WTC11 (cell line): ENCODE results near the gene LHFPL4.

Experiments used
- CREB1 ChIP-seq: sonication (generic); formaldehyde crosslinking; IDR thresholded peaks from 2 replicates; pipeline ENCODE4 v1.8.0; 2023; ENCODE audit warnings: mild to moderate bottlenecking, missing genetic modification reagents
- CTCF ChIP-seq: fragments of 200-600 bp; IDR thresholded peaks from 2 replicates; pipeline ENCODE4 v1.8.0; 2022; ENCODE audit warnings: antibody characterized with exemption
- E2F4 ChIP-seq: sonication (generic); formaldehyde crosslinking; IDR thresholded peaks from 2 replicates; pipeline ENCODE4 v1.8.1; 2022; ENCODE audit warnings: low read depth, mild to moderate bottlenecking, moderate library complexity, missing genetic modification reagents, borderline replicate concordance
- JUN ChIP-seq: sonication (generic); formaldehyde crosslinking; IDR thresholded peaks from 2 replicates; pipeline ENCODE4 v1.8.0; 2023; ENCODE audit warnings: mild to moderate bottlenecking, missing genetic modification reagents
- MAX ChIP-seq: sonication (generic); formaldehyde crosslinking; IDR thresholded peaks from 2 replicates; pipeline ENCODE4 v1.8.0; 2022; ENCODE audit warnings: mild to moderate bottlenecking, missing genetic modification reagents
- TF ChIP-seq, protein P1 (sequence below): sonication (generic); formaldehyde crosslinking; IDR thresholded peaks from 2 replicates; pipeline ENCODE4 v1.8.1; 2022; ENCODE audit warnings: mild to moderate bottlenecking, missing genetic modification reagents, moderate library complexity, borderline replicate concordance
- TF ChIP-seq, protein P2 (sequence below): sonication (generic); formaldehyde crosslinking; IDR thresholded peaks from 2 replicates; pipeline ENCODE4 v1.8.1; 2023; ENCODE audit warnings: mild to moderate bottlenecking, missing genetic modification reagents

DNA sequence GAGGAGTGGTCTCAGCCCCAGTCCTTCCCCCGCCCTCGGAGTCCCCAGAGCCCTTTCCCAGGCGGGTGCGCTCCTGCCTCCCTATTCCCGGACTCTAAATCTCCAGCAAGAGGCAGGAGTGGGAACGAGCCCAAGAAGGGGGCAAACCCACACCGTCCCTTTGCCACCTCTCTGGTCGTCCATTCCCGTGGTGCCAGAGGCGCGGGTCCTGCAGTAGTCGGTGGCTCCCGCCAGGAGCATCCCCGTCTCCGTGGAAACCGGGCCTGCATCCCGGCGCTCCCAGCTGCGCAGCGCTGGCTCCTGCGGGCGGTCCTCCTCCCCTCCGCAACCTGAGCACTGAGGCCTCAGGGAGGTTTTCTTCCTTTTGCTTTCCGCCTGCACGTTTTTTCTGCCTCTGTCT, 44.8 kb downstream of the LHFPL4 start:
- TF ChIP-seq CREB1: no peak
- no peak for TF ChIP-seq CTCF
- no peak for TF ChIP-seq JUN (CRISPR knock-in tag)
- no peak for TF ChIP-seq E2F4 (CRISPR knock-in tag)
- TF ChIP-seq, protein P1, sequence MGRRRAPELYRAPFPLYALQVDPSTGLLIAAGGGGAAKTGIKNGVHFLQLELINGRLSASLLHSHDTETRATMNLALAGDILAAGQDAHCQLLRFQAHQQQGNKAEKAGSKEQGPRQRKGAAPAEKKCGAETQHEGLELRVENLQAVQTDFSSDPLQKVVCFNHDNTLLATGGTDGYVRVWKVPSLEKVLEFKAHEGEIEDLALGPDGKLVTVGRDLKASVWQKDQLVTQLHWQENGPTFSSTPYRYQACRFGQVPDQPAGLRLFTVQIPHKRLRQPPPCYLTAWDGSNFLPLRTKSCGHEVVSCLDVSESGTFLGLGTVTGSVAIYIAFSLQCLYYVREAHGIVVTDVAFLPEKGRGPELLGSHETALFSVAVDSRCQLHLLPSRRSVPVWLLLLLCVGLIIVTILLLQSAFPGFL (CRISPR knock-in tag): no peak
- TF ChIP-seq MAX (CRISPR knock-in tag): no peak
- TF ChIP-seq, protein P2, sequence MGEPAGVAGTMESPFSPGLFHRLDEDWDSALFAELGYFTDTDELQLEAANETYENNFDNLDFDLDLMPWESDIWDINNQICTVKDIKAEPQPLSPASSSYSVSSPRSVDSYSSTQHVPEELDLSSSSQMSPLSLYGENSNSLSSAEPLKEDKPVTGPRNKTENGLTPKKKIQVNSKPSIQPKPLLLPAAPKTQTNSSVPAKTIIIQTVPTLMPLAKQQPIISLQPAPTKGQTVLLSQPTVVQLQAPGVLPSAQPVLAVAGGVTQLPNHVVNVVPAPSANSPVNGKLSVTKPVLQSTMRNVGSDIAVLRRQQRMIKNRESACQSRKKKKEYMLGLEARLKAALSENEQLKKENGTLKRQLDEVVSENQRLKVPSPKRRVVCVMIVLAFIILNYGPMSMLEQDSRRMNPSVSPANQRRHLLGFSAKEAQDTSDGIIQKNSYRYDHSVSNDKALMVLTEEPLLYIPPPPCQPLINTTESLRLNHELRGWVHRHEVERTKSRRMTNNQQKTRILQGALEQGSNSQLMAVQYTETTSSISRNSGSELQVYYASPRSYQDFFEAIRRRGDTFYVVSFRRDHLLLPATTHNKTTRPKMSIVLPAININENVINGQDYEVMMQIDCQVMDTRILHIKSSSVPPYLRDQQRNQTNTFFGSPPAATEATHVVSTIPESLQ: no peak
